A673 (cell line): ENCODE data around the gene NEK1. TPM values are rescaled to one million over a fixed set of nuclear protein-coding genes. Genes with fewer than 3 reads are reported as not detected.

Source experiments
- BruUV-seq: library from RNA; stranded (reverse); fragments of 400-500 nt; replicated peaks from 2 replicates; lab custom pipeline; 2021; lab: Mats Ljungman, UMichigan
- CTCF ChIA-PET: fragments of 300-600 bp; sonication (Branson Sonifier 250); formaldehyde crosslinking; loops from one replicate; lab custom pipeline; 2022; ENCODE audit warnings: antibody characterized with exemption; lab: Charles Lee
- POLR2A ChIA-PET: fragments of 300-600 bp; sonication (Branson Sonifier 250); formaldehyde crosslinking; loops from one replicate; lab custom pipeline; 2022; ENCODE audit warnings: antibody characterized with exemption; ENCODE audit not compliant: low non-redundant PET; lab: Charles Lee
- DNase-seq: peaks from one replicate; pipeline ENCODE4 v3.0.0-alpha.2; 2015; ENCODE audit warnings: low spot score
- H3K27ac ChIP-seq: fragments of 200-600 bp; sonication (generic); 2 replicates; pipeline ENCODE4 v1.5.1; 2016; ENCODE audit warnings: mixed run types, low read depth, mild to moderate bottlenecking, mixed read lengths, antibody characterized with exemption, low read length; ENCODE audit not compliant: poor library complexity, severe bottlenecking
- H3K27me3 ChIP-seq: fragments of 200-600 bp; sonication (generic); replicated peaks from 2 replicates; pipeline ENCODE4 v1.6.1; 2017; ENCODE audit warnings: mixed run types, low read depth, mild to moderate bottlenecking, mixed read lengths, antibody characterized with exemption, low read length; ENCODE audit not compliant: insufficient read depth, poor library complexity
- H3K36me3 ChIP-seq: fragments of 200-600 bp; sonication (generic); 2 replicates; pipeline ENCODE4 v1.6.1; 2016; ENCODE audit warnings: mixed run types, mild to moderate bottlenecking, mixed read lengths, antibody characterized with exemption, low read length; ENCODE audit not compliant: insufficient read depth, poor library complexity, severe bottlenecking
- H3K4me1 ChIP-seq: fragments of 200-600 bp; sonication (generic); 2 replicates; pipeline ENCODE4 v1.6.1; 2017; ENCODE audit warnings: mixed run types, mild to moderate bottlenecking, mixed read lengths, antibody characterized with exemption, low read length; ENCODE audit not compliant: insufficient read depth, poor library complexity, severe bottlenecking
- H3K4me3 ChIP-seq: fragments of 200-600 bp; sonication (generic); 2 replicates; pipeline ENCODE4 v1.5.1; 2016; ENCODE audit warnings: low read depth, mixed run types, mild to moderate bottlenecking, mixed read lengths, low read length; ENCODE audit not compliant: poor library complexity, severe bottlenecking
- H3K9me3 ChIP-seq: fragments of 200-600 bp; sonication (generic); 2 replicates; pipeline ENCODE4 v1.6.1; 2016; ENCODE audit warnings: mixed run types, low read depth, mild to moderate bottlenecking, mixed read lengths, antibody characterized with exemption, low read length; ENCODE audit not compliant: poor library complexity, severe bottlenecking
- CTCF ChIP-seq: fragments of 300-800, 200-600 bp; sonication (generic); conservative IDR thresholded peaks from 2 replicates; pipeline ENCODE4 v1.5.1; 2017; ENCODE audit warnings: low read depth, mild to moderate bottlenecking, antibody characterized with exemption, low read length, moderate library complexity, mixed read lengths
- EZH2 ChIP-seq: fragments of 200-600 bp; sonication (generic); IDR thresholded peaks from 2 replicates; pipeline ENCODE4 v1.6.1; 2017; ENCODE audit warnings: borderline replicate concordance, low read depth, mild to moderate bottlenecking, mixed read lengths, antibody characterized with exemption, low read length; ENCODE audit not compliant: poor library complexity, severe bottlenecking
- intact Hi-C: fragments of 100-400 bp; cut with micrococcal nuclease; formaldehyde crosslinking; loops from one replicate; pipeline ENCODE4 v1.10.0; 2022; ENCODE audit not compliant: unreplicated experiment
- total RNA-seq: library from RNA; stranded (reverse); gene quantifications from 2 replicates; pipeline ENCODE4 v1.2.3, GENCODE V29; 2021

NEK1 gene
- total RNA-seq, 1 experiment from 2014 or later = 12.9 TPM

- intact Hi-C loops = no loop called here
- Histone ChIP-seq H3K27ac (peak overlapping the region; percentile 94), H3K36me3 (no peaks in the 10 kb centered on the region), H3K27me3 (no peaks in the 10 kb centered on the region), H3K4me3 (peak overlapping the region; percentile 48), H3K9me3 (no peaks in the 10 kb centered on the region), H3K4me1 (peaks cover 41% of the 10 kb centered on the region)
- TSS peak; percentile 99 for BruUV-seq
- ChIA-PET CTCF (no interaction called here), POLR2A (interaction anchor here (0.6 kb wide), 2 partner anchors 17 to 189 kb away, joined by 3 to 14 read pairs; no protein-coding TSS in a partner anchor)
- TF ChIP-seq EZH2 (no peak), CTCF (no peak)
- DNase-seq = peak; percentile 98
Observed at GRCh38 chr4:169659716-169660670, 47.6 kb upstream of the NEK1 start.

GRCh38 chr4:169658975-169659715 lies 46.8 kb upstream of the NEK1 start:
- H3K9me3 ChIP-seq = no peaks in the 10 kb centered on the region
- no peak for DNase-seq
- H3K4me3 ChIP-seq = peak overlapping the region; percentile 48
- intact Hi-C loops = no loop called here
- BruUV-seq = no TSS peak
- no peaks in the 10 kb centered on the region for H3K36me3 ChIP-seq
- TF ChIP-seq EZH2 = no peak
- no peak for TF ChIP-seq CTCF
- POLR2A ChIA-PET = interaction anchor here (0.6 kb wide), 1 partner anchor 16 kb away, joined by 3 read pairs; no protein-coding TSS in a partner anchor
- no peaks in the 10 kb centered on the region for H3K27me3 ChIP-seq
- H3K27ac ChIP-seq = peak overlapping the region; percentile 94
- CTCF ChIA-PET = interaction anchor here (0.6 kb wide), 1 partner anchor 46 kb away, joined by 3 read pairs; no protein-coding TSS in a partner anchor
- H3K4me1 ChIP-seq = peaks cover 40% of the 10 kb centered on the region

GRCh38 chr4:169658196-169658595 lies 45.8 kb upstream of the NEK1 start:
- H3K4me3 ChIP-seq = no peak overlapping the region
- no peak for DNase-seq
- no peaks in the 10 kb centered on the region for H3K36me3 ChIP-seq
- H3K4me1 ChIP-seq = peaks cover 30% of the 10 kb centered on the region
- H3K9me3 ChIP-seq = no peaks in the 10 kb centered on the region
- POLR2A ChIA-PET = interaction anchor here (0.7 kb wide), 1 partner anchor 76 kb away, joined by 3 read pairs; no protein-coding TSS in a partner anchor
- H3K27ac ChIP-seq = peak overlapping the region; percentile 94
- no TSS peak for BruUV-seq
- intact Hi-C loops = no loop called here
- TF ChIP-seq CTCF (no peak), EZH2 (no peak)
- H3K27me3 ChIP-seq = no peaks in the 10 kb centered on the region
- CTCF ChIA-PET = interaction anchor here (0.6 kb wide), 1 partner anchor 45 kb away, joined by 3 read pairs; no protein-coding TSS in a partner anchor
